Prostate gland (tissue), 2 donors: ENCODE measurements around the gene GMDS. TPM values are rescaled to one million over a fixed set of nuclear protein-coding genes. Genes with fewer than 3 reads are reported as not detected.

Experiments used
- DNase-seq: peaks from one replicate; pipeline ENCODE4 v3.0.0-alpha.2; 2019; ENCODE audit warnings: low spot score
- H3K27ac ChIP-seq, 2 donors: fragments of 200-600 bp; sonication (generic); 2 replicates each; pipeline ENCODE4 v1.5.1; 2017 to 2019
- H3K27me3 ChIP-seq: fragments of 200-600 bp; sonication (generic); replicated peaks from 2 replicates; pipeline ENCODE4 v1.5.1; 2019; ENCODE audit not compliant: insufficient read depth
- H3K36me3 ChIP-seq, 2 donors: fragments of 200-600 bp; sonication (generic); 1 replicate in 1 of 2; 2 replicates in 1 of 2; pipeline versions ENCODE4 v1.5.1 to v1.8.1; 2017 to 2019
- H3K4me1 ChIP-seq: fragments of 200-600 bp; sonication (generic); replicated peaks from 2 replicates; pipeline ENCODE4 v1.5.1; 2019
- H3K4me3 ChIP-seq, 2 donors: fragments of 200-600 bp; sonication (generic); 2 replicates each; pipeline ENCODE4 v1.5.1; 2017 to 2019
- H3K9me3 ChIP-seq: fragments of 200-600 bp; sonication (generic); 2 replicates; pipeline ENCODE4 v1.5.1; 2017
- CTCF ChIP-seq, 4 experiments: fragments of 200-600 bp in 2 of 4; fragments of 450-650 bp in 2 of 4; sonication (generic) in 2 of 4; IDR thresholded peaks; 1 replicate in 3 of 4; 2 replicates in 1 of 4; pipeline ENCODE4 v1.5.1; 2016 to 2019; ENCODE audit warnings: antibody characterized with exemption in 4 of 4, mild to moderate bottlenecking in 2 of 4, moderate library complexity in 2 of 4
- POLR2A ChIP-seq: fragments of 450-650 bp; IDR thresholded peaks from one replicate; pipeline ENCODE4 v1.6.1; 2016; ENCODE audit warnings: antibody characterized with exemption, mild to moderate bottlenecking
- POLR2AphosphoS5 ChIP-seq: sonication (generic); formaldehyde crosslinking; IDR thresholded peaks from one replicate; pipeline ENCODE4 v1.6.1; 2017; ENCODE audit warnings: antibody characterized with exemption
- WGBS: methylation state at CpG from one replicate; pipeline ENCODE4 v1.1.5; 2018; 5-methylcytosine and 5-hydroxymethylcytosine counted together
- intact Hi-C: fragments of 100-400 bp; cut with DNase I; formaldehyde crosslinking; loops from one replicate; pipeline ENCODE4 v1.14.2; 2022
- total RNA-seq, 2 donors: library from RNA; depleted of rRNA; stranded (reverse); fragments of >200 nt; gene quantifications; one replicate each; pipeline ENCODE4 v1.1.0, GENCODE V29; 2016

Gene GMDS
- total RNA-seq, 2 donors from 2014 or later = 24.9 to 29.9 TPM

GRCh38 chr6:1840491-1841121 is 404.8 kb downstream of the GMDS start:
- H3K27ac ChIP-seq = no peak overlapping the region
- H3K4me3 ChIP-seq = no peak overlapping the region
- intact Hi-C loops = no loop called here

GRCh38 chr6:1839361-1839760 is 406.0 kb downstream of the GMDS start:
- H3K36me3 ChIP-seq = no peaks in the 10 kb centered on the region
- H3K27ac ChIP-seq = no peak overlapping the region
- intact Hi-C loops = no loop called here
- H3K4me3 ChIP-seq = no peak overlapping the region
- no peaks in the 10 kb centered on the region for H3K9me3 ChIP-seq
- no peak for DNase-seq
- H3K4me1 ChIP-seq = no peaks in the 10 kb centered on the region
- no peak for TF ChIP-seq POLR2AphosphoS5
- TF ChIP-seq POLR2A = no peak
- no peak for TF ChIP-seq CTCF (IDR thresholded peaks at IDR 0.05)
- no peaks in the 10 kb centered on the region for H3K27me3 ChIP-seq

More at GRCh38 chr6:1840491-1841121, 404.8 kb downstream of the GMDS start:
- no peak for DNase-seq
- WGBS = 88% methylated on average over 13 of the region's 13 CpGs
- Histone ChIP-seq H3K9me3 (no peaks in the 10 kb centered on the region), H3K36me3 (no peaks in the 10 kb centered on the region), H3K4me1 (no peaks in the 10 kb centered on the region), H3K27me3 (no peaks in the 10 kb centered on the region)
- TF ChIP-seq POLR2AphosphoS5 (no peak), POLR2A (no peak), CTCF (IDR thresholded peaks at IDR 0.05) (no peak)

- no peaks in the 10 kb centered on the region for H3K4me1 ChIP-seq
- no peaks in the 10 kb centered on the region for H3K9me3 ChIP-seq
- H3K27ac ChIP-seq = no peak overlapping the region
- TF ChIP-seq POLR2A = no peak
- peak; percentile 42 for TF ChIP-seq POLR2AphosphoS5
- no peaks in the 10 kb centered on the region for H3K36me3 ChIP-seq
- no peaks in the 10 kb centered on the region for H3K27me3 ChIP-seq
- H3K4me3 ChIP-seq = no peak overlapping the region
- no peak for DNase-seq
- intact Hi-C loops = no loop called here
- WGBS = 38% methylated on average over 5 of the region's 5 CpGs
Observed at GRCh38 chr6:1838604-1839213, 406.7 kb downstream of the GMDS start.

- no peak for DNase-seq
- Histone ChIP-seq H3K4me1 (no peaks in the 10 kb centered on the region), H3K9me3 (no peaks in the 10 kb centered on the region), H3K36me3 (no peaks in the 10 kb centered on the region), H3K4me3 (no peak overlapping the region), H3K27me3 (no peaks in the 10 kb centered on the region), H3K27ac (no peak overlapping the region)
- WGBS = 69% methylated on average over 2 of the region's 2 CpGs
- intact Hi-C loops = no loop called here
- TF ChIP-seq POLR2A (no peak), POLR2AphosphoS5 (no peak), CTCF (IDR thresholded peaks at IDR 0.05) (no peak)
Observed at GRCh38 chr6:1837826-1838225, 407.6 kb downstream of the GMDS start.

- Histone ChIP-seq H3K4me1 (peaks cover 5% of the 10 kb centered on the region), H3K4me3 (no peak overlapping the region), H3K27ac (no peak overlapping the region), H3K9me3 (no peaks in the 10 kb centered on the region), H3K36me3 (no peaks in the 10 kb centered on the region), H3K27me3 (no peaks in the 10 kb centered on the region)
- TF ChIP-seq POLR2AphosphoS5 = no peak
- no peak for TF ChIP-seq CTCF (IDR thresholded peaks at IDR 0.05)
- TF ChIP-seq POLR2A = no peak
- intact Hi-C loops = no loop called here
- DNase-seq = no peak
- WGBS = 98% methylated on average over 3 of the region's 3 CpGs
Observed at GRCh38 chr6:1836690-1837089, 408.7 kb downstream of the GMDS start.
